HepG2 (cell line): Measurements from ENCODE around the gene NDUFB10. TPM values are rescaled to one million over a fixed set of nuclear protein-coding genes. Genes with fewer than 3 reads are reported as not detected.

ENCODE experiments used
- MYPOP ChIP-seq: sonication (generic); formaldehyde crosslinking; IDR thresholded peaks from 2 replicates; pipeline ENCODE4 v1.8.1; 2023; ENCODE audit warnings: mild to moderate bottlenecking, moderate library complexity, missing genetic modification reagents
- PCBP1 ChIP-seq: fragments of 200-400 bp; formaldehyde crosslinking; IDR thresholded peaks from 2 replicates; pipeline ENCODE4 v1.6.1; 2017; ENCODE audit warnings: mild to moderate bottlenecking, low read depth, low read length, borderline replicate concordance
- RFXAP ChIP-seq: sonication (generic); formaldehyde crosslinking; IDR thresholded peaks from 2 replicates; pipeline ENCODE4 v1.4.0; 2020; ENCODE audit warnings: missing genetic modification reagents, borderline replicate concordance
- ZEB1 ChIP-seq: IDR thresholded peaks from 2 replicates; pipeline ENCODE4 v1.6.1; 2012; ENCODE audit warnings: mild to moderate bottlenecking, low read depth, inconsistent platforms; ENCODE audit not compliant: insufficient replicate concordance
- ZIK1 ChIP-seq: sonication (generic); formaldehyde crosslinking; IDR thresholded peaks from 2 replicates; pipeline ENCODE4 v1.5.0; 2020; ENCODE audit warnings: mild to moderate bottlenecking, low read depth, missing genetic modification reagents, borderline replicate concordance
- ZMAT3 ChIP-seq: sonication (generic); formaldehyde crosslinking; conservative IDR thresholded peaks from 2 replicates; pipeline ENCODE4 v1.7.0; 2021; ENCODE audit warnings: missing genetic modification reagents
- ZNF138 ChIP-seq: sonication (generic); formaldehyde crosslinking; IDR thresholded peaks from 2 replicates; pipeline ENCODE4 v1.5.0; 2020; ENCODE audit warnings: mild to moderate bottlenecking, low read depth, missing genetic modification reagents
- ZNF292 ChIP-seq: sonication (generic); formaldehyde crosslinking; IDR thresholded peaks from 2 replicates; pipeline ENCODE4 v1.8.1; 2022; ENCODE audit warnings: mild to moderate bottlenecking, low read depth, missing genetic modification reagents, borderline replicate concordance
- ZNF710 ChIP-seq: sonication (generic); formaldehyde crosslinking; IDR thresholded peaks from 2 replicates; pipeline ENCODE4 v1.5.0; 2020; ENCODE audit warnings: mild to moderate bottlenecking, missing genetic modification reagents, borderline replicate concordance
- ZNF775 ChIP-seq: sonication (generic); formaldehyde crosslinking; IDR thresholded peaks from 2 replicates; pipeline ENCODE4 v1.4.0; 2020; ENCODE audit warnings: missing genetic modification reagents, mild to moderate bottlenecking, moderate library complexity, borderline replicate concordance
- polyA plus RNA-seq, 8 experiments: library from polyadenylated mRNA; depleted of rRNA in 3 of 8; stranded (reverse) in 7 of 8; unstranded in 1 of 8; fragments of >200 nt; fragmentation: Illumina TruSeq in 4 of 8; extraction: Trizol in 4 of 8; gene quantifications; 2 replicates each; pipeline versions ENCODE4 v1.2.1 to v1.2.3, GENCODE V29; 2011 to 2016; ENCODE audit warnings: low read depth in 4 of 8, missing spikeins in 1 of 8, mixed read lengths in 1 of 8; ENCODE audit not compliant: insufficient read depth in 1 of 8
- total RNA-seq, 5 experiments: library from RNA; depleted of rRNA; stranded (reverse); fragments of >200 nt; fragmentation: Illumina TruSeq; extraction: Trizol; gene quantifications; 2 replicates each; pipeline ENCODE4 v1.2.3, GENCODE V29; 2016; ENCODE audit warnings: low read depth in 1 of 5
- TF ChIP-seq, protein P1 (sequence below): sonication (generic); formaldehyde crosslinking; IDR thresholded peaks from 2 replicates; pipeline ENCODE4 v1.4.0; 2020; ENCODE audit warnings: missing genetic modification reagents
- TF ChIP-seq, protein P2 (sequence below): sonication (generic); formaldehyde crosslinking; IDR thresholded peaks from 2 replicates; pipeline ENCODE4 v1.4.0; 2020; ENCODE audit warnings: low read depth, missing genetic modification reagents

The NDUFB10 gene
- total and polyA plus RNA-seq, 2 of the 13 experiments (the other 11 are each of a cell fraction or from before 2014, with no cell fraction given): 68.6 to 157 TPM

DNA sequence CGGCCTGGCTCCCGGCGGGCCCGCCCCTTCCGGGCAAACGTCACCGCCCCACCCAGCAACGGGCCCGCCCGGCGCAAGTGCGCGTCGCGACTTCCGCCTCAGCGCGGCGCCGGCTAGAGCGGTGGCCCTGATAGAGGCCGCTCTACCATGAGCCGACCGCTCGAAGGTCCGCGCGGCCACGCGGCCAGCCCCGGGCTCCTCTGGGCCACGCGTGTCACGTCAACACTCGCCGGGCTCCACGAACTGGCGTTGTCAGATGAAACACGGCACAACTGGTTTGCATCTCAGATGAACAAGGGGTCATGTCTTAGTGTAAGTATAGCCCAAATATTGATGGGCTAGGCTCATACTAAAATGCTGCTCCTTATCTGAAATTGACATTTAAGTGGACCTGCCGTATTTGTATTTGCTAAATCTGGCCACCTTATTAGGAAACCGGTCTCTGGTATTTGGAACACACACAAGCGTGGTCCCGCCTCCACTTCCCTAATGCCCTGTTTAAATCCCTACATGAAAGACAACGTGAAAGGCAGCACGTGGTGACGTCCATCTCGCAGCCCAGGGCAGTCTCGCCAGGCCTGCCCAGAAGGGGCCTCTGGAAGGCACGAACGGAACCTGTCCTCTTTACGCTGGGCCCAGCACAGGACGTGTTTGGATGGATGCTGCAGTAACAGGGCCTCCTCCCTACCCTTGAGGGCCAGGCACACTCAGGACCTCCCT, 50.6 kb downstream of the NDUFB10 start, which contains the start of gene ZNF598 (continued):
- TF ChIP-seq, protein P1, sequence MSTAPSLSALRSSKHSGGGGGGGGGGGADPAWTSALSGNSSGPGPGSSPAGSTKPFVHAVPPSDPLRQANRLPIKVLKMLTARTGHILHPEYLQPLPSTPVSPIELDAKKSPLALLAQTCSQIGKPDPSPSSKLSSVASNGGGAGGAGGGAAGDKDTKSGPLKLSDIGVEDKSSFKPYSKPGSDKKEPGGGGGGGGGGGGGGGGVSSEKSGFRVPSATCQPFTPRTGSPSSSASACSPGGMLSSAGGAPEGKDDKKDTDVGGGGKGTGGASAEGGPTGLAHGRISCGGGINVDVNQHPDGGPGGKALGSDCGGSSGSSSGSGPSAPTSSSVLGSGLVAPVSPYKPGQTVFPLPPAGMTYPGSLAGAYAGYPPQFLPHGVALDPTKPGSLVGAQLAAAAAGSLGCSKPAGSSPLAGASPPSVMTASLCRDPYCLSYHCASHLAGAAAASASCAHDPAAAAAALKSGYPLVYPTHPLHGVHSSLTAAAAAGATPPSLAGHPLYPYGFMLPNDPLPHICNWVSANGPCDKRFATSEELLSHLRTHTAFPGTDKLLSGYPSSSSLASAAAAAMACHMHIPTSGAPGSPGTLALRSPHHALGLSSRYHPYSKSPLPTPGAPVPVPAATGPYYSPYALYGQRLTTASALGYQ (CRISPR knock-in tag): no peak
- TF ChIP-seq ZEB1: no peak
- no peak for TF ChIP-seq ZNF292 (CRISPR knock-in tag)
- TF ChIP-seq ZNF138 (CRISPR knock-in tag): no peak
- no peak; the same call in 1 of the 2 replicates for TF ChIP-seq ZIK1 (CRISPR knock-in tag)
- peak; percentile 28; the same call in 1 of the 2 replicates for TF ChIP-seq ZNF710 (CRISPR knock-in tag)
- TF ChIP-seq ZMAT3 (CRISPR knock-in tag): 0 out of 2 replicates have a peak, but pooled peaks have one; percentile 35
- no peak for TF ChIP-seq ZNF775
- TF ChIP-seq, protein P2, sequence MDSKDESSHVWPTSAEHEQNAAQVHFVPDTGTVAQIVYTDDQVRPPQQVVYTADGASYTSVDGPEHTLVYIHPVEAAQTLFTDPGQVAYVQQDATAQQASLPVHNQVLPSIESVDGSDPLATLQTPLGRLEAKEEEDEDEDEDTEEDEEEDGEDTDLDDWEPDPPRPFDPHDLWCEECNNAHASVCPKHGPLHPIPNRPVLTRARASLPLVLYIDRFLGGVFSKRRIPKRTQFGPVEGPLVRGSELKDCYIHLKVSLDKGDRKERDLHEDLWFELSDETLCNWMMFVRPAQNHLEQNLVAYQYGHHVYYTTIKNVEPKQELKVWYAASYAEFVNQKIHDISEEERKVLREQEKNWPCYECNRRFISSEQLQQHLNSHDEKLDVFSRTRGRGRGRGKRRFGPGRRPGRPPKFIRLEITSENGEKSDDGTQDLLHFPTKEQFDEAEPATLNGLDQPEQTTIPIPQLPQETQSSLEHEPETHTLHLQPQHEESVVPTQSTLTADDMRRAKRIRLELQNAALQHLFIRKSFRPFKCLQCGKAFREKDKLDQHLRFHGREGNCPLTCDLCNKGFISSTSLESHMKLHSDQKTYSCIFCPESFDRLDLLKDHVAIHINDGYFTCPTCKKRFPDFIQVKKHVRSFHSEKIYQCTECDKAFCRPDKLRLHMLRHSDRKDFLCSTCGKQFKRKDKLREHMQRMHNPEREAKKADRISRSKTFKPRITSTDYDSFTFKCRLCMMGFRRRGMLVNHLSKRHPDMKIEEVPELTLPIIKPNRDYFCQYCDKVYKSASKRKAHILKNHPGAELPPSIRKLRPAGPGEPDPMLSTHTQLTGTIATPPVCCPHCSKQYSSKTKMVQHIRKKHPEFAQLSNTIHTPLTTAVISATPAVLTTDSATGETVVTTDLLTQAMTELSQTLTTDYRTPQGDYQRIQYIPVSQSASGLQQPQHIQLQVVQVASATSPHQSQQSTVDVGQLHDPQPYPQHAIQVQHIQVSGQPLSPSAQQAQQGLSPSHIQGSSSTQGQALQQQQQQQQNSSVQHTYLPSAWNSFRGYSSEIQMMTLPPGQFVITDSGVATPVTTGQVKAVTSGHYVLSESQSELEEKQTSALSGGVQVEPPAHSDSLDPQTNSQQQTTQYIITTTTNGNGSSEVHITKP (CRISPR knock-in tag): no peak
- no peak for TF ChIP-seq PCBP1
- TF ChIP-seq MYPOP (CRISPR knock-in tag): peak; percentile 63; the same call in 1 of the 2 replicates
- peak; percentile 80 for TF ChIP-seq RFXAP (CRISPR knock-in tag)
